WTC11 (cell line): ENCODE measurements around the gene PDLIM1. TPM values are rescaled to one million over a fixed set of nuclear protein-coding genes. Genes with fewer than 3 reads are reported as not detected.

Source experiments
- ATAC-seq: fragments of 200-7000 bp; cut with Tn5 transposase; 2 replicates; pipeline ENCODE4 v1.10.0; 2021; ENCODE audit warnings: mild to moderate bottlenecking, moderate library complexity
- CTCF ChIA-PET: fragments of 300-600 bp; sonication (Branson Sonifier 250); formaldehyde crosslinking; loops from one replicate; lab custom pipeline; 2021; ENCODE audit warnings: antibody characterized with exemption; lab: Charles Lee
- POLR2A ChIA-PET: fragments of 350-600 bp; sonication (Branson Sonifier 250); formaldehyde crosslinking; loops from one replicate; lab custom pipeline; 2021; ENCODE audit warnings: antibody characterized with exemption; lab: Charles Lee
- DNase-seq: peaks from one replicate; pipeline ENCODE4 v3.0.0; 2021; ENCODE audit warnings: low spot score
- H3K27ac Mint-ChIP-seq: 2 replicates; pipeline ENCODE4 v1.8.0; 2021; ENCODE audit warnings: mixed read lengths
- H3K27me3 Mint-ChIP-seq: 2 replicates; pipeline ENCODE4 v1.8.0; 2021; ENCODE audit warnings: low read depth, mild to moderate bottlenecking, moderate library complexity, mixed read lengths
- H3K36me3 Mint-ChIP-seq: 2 replicates; pipeline ENCODE4 v1.8.0; 2021; ENCODE audit warnings: mixed read lengths
- H3K4me1 Mint-ChIP-seq: 2 replicates; pipeline ENCODE4 v1.8.0; 2022; ENCODE audit warnings: mixed read lengths
- H3K4me3 Mint-ChIP-seq: 2 replicates; pipeline ENCODE4 v1.8.0; 2021; ENCODE audit warnings: mild to moderate bottlenecking, moderate library complexity, mixed read lengths
- H3K9me3 Mint-ChIP-seq: 2 replicates; pipeline ENCODE4 v1.8.0; 2021; ENCODE audit warnings: mixed read lengths
- ARID4B ChIP-seq: sonication (generic); formaldehyde crosslinking; IDR thresholded peaks from 2 replicates; pipeline ENCODE4 v1.8.0; 2023; ENCODE audit warnings: missing genetic modification reagents, mild to moderate bottlenecking, borderline replicate concordance
- ATF1 ChIP-seq: sonication (generic); formaldehyde crosslinking; IDR thresholded peaks from 2 replicates; pipeline ENCODE4 v1.8.1; 2023; ENCODE audit warnings: mild to moderate bottlenecking, moderate library complexity, missing genetic modification reagents
- ATF2 ChIP-seq: sonication (generic); formaldehyde crosslinking; IDR thresholded peaks from 2 replicates; pipeline ENCODE4 v1.8.1; 2022; ENCODE audit warnings: low read depth, missing genetic modification reagents, borderline replicate concordance
- CDX4 ChIP-seq: fragments of 250-450 bp; sonication (Bioruptor Pico); IDR thresholded peaks from 2 replicates; pipeline ENCODE4 v1.9.0; 2021; ENCODE audit warnings: moderate library complexity, mild to moderate bottlenecking, inconsistent platforms, borderline replicate concordance
- CREM ChIP-seq: sonication (generic); formaldehyde crosslinking; IDR thresholded peaks from 2 replicates; pipeline ENCODE4 v1.8.1; 2022; ENCODE audit warnings: mild to moderate bottlenecking, missing genetic modification reagents, moderate library complexity
- FOXJ3 ChIP-seq: sonication (generic); formaldehyde crosslinking; IDR thresholded peaks from 2 replicates; pipeline ENCODE4 v1.9.0; 2021; ENCODE audit warnings: missing genetic modification reagents, mild to moderate bottlenecking, borderline replicate concordance
- FOXK1 ChIP-seq: sonication (generic); formaldehyde crosslinking; IDR thresholded peaks from 2 replicates; pipeline ENCODE4 v1.8.0; 2022; ENCODE audit warnings: mild to moderate bottlenecking, moderate library complexity, missing genetic modification reagents
- FOXP1 ChIP-seq: sonication (generic); formaldehyde crosslinking; IDR thresholded peaks from 2 replicates; pipeline ENCODE4 v1.8.0; 2022; ENCODE audit warnings: missing genetic modification reagents, mild to moderate bottlenecking, moderate library complexity, borderline replicate concordance
- IRF2 ChIP-seq: sonication (generic); formaldehyde crosslinking; IDR thresholded peaks from 2 replicates; pipeline ENCODE4 v1.8.0; 2022; ENCODE audit warnings: low read depth, missing genetic modification reagents, borderline replicate concordance
- JAZF1 ChIP-seq: fragments of 250-450 bp; sonication (Bioruptor Pico); IDR thresholded peaks from 2 replicates; pipeline ENCODE4 v1.9.0; 2021; ENCODE audit warnings: moderate library complexity, mild to moderate bottlenecking, inconsistent platforms
- NR2C2 ChIP-seq: sonication (generic); formaldehyde crosslinking; IDR thresholded peaks from 2 replicates; pipeline ENCODE4 v1.8.0; 2022; ENCODE audit warnings: mild to moderate bottlenecking, missing genetic modification reagents
- PRRX2 ChIP-seq: fragments of 250-450 bp; sonication (Bioruptor Pico); IDR thresholded peaks from 2 replicates; pipeline ENCODE4 v1.8.0; 2021; ENCODE audit warnings: mild to moderate bottlenecking
- SMAD4 ChIP-seq: sonication (generic); formaldehyde crosslinking; IDR thresholded peaks from 2 replicates; pipeline ENCODE4 v1.8.0; 2022; ENCODE audit warnings: mild to moderate bottlenecking, missing genetic modification reagents
- SOX15 ChIP-seq: fragments of 250-450 bp; sonication (Bioruptor Pico); IDR thresholded peaks from 2 replicates; pipeline ENCODE4 v1.9.0; 2021; ENCODE audit warnings: mild to moderate bottlenecking
- ZNF416 ChIP-seq: fragments of 250-450 bp; sonication (Bioruptor Pico); IDR thresholded peaks from 2 replicates; pipeline ENCODE4 v1.9.0; 2021; ENCODE audit warnings: mild to moderate bottlenecking, inconsistent platforms
- ZNF532 ChIP-seq: fragments of 250-450 bp; sonication (Bioruptor Pico); IDR thresholded peaks from 2 replicates; pipeline ENCODE4 v1.9.0; 2021; ENCODE audit warnings: mild to moderate bottlenecking, borderline replicate concordance
- total RNA-seq: library from RNA; stranded (reverse); gene quantifications from 3 replicates; pipeline ENCODE4 v1.2.3, GENCODE V29; 2021
- TF ChIP-seq, protein P1 (sequence below): sonication (generic); formaldehyde crosslinking; IDR thresholded peaks from 2 replicates; pipeline ENCODE4 v1.8.1; 2023; ENCODE audit warnings: mild to moderate bottlenecking, missing genetic modification reagents
- TF ChIP-seq, protein P2 (sequence below): sonication (generic); formaldehyde crosslinking; IDR thresholded peaks from 2 replicates; pipeline ENCODE4 v1.8.1; 2022; ENCODE audit warnings: low read depth, mild to moderate bottlenecking, moderate library complexity, missing genetic modification reagents, borderline replicate concordance

Gene PDLIM1
- total RNA-seq, 1 experiment from 2014 or later: 223 TPM

DNA sequence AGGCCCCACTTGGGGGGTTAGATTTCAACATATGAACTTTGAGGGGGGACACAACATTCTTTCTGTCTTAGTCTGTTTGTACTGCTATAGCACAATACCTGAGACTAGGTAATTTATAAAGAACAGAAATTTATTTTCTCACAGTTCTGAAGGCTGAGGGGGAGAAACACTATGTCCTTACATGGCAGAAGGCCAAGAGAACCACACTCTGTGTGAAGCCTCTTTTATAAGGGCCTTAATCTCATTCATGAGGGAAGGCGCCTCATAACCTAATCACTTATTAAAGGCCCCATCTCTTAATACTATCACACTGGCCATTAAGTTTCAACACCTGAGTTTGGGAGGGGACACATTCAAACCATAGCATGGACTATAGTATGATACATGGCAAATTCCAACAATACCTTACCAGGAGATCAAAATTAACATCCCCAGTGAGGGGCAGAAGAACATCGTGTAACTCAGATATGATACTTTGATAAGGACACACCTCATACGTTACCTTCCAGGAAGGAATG is 9.3 kb upstream of the PDLIM1 start:
- ChIA-PET POLR2A (no interaction called here), CTCF (no interaction called here)
- Mint-ChIP-seq H3K4me3 (no peak overlapping the region), H3K27me3 (peaks cover 19% of the 10 kb centered on the region), H3K4me1 (peaks cover 14% of the 10 kb centered on the region), H3K9me3 (no peaks in the 10 kb centered on the region), H3K36me3 (no peaks in the 10 kb centered on the region), H3K27ac (no peak overlapping the region)
- DNase-seq (no peak), ATAC-seq (no peak)
- TF ChIP-seq PRRX2 (CRISPR knock-in tag): no peak
- TF ChIP-seq ZNF532: no peak
- no peak for TF ChIP-seq SMAD4 (CRISPR knock-in tag)
- TF ChIP-seq FOXP1 (CRISPR knock-in tag): no peak

DNA sequence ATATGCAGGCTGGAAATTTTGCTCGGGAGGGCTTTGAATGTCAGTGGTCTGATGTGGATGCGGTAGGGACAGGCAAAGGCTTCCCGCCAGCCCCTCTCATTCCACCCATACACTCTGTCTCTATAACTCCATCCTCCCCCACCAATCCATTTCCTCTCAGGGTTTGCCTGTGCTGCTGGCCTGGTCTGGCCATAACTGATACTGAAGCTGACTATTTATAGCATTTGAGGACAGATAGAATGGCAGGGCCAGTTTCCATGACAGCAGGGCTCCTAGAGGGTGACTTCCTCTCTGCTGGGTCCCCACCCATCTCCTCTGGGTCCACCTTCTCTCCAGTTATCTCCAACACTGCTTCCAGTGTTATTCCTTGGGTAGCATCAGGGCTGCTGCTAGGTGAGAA is 6.6 kb upstream of the PDLIM1 start:
- POLR2A ChIA-PET: no interaction called here
- CTCF ChIA-PET: no interaction called here
- H3K27ac Mint-ChIP-seq: no peak overlapping the region
- H3K9me3 Mint-ChIP-seq: no peaks in the 10 kb centered on the region
- no peak for DNase-seq
- peaks cover 46% of the 10 kb centered on the region for H3K27me3 Mint-ChIP-seq
- no peak for ATAC-seq
- no peaks in the 10 kb centered on the region for H3K36me3 Mint-ChIP-seq
- no peak overlapping the region for H3K4me3 Mint-ChIP-seq
- H3K4me1 Mint-ChIP-seq: peaks cover 30% of the 10 kb centered on the region
- TF ChIP-seq ARID4B (CRISPR knock-in tag) (no peak), FOXJ3 (no peak), CDX4 (CRISPR knock-in tag) (no peak), ZNF416 (CRISPR knock-in tag) (no peak), IRF2 (CRISPR knock-in tag) (no peak), JAZF1 (CRISPR knock-in tag) (no peak), SOX15 (CRISPR knock-in tag) (no peak), NR2C2 (CRISPR knock-in tag) (no peak), FOXK1 (CRISPR knock-in tag) (no peak), CREM (CRISPR knock-in tag) (no peak), ATF1 (CRISPR knock-in tag) (no peak), PRRX2 (CRISPR knock-in tag) (no peak), ATF2 (CRISPR knock-in tag) (no peak)
- TF ChIP-seq, protein P1, sequence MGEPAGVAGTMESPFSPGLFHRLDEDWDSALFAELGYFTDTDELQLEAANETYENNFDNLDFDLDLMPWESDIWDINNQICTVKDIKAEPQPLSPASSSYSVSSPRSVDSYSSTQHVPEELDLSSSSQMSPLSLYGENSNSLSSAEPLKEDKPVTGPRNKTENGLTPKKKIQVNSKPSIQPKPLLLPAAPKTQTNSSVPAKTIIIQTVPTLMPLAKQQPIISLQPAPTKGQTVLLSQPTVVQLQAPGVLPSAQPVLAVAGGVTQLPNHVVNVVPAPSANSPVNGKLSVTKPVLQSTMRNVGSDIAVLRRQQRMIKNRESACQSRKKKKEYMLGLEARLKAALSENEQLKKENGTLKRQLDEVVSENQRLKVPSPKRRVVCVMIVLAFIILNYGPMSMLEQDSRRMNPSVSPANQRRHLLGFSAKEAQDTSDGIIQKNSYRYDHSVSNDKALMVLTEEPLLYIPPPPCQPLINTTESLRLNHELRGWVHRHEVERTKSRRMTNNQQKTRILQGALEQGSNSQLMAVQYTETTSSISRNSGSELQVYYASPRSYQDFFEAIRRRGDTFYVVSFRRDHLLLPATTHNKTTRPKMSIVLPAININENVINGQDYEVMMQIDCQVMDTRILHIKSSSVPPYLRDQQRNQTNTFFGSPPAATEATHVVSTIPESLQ (CRISPR knock-in tag): no peak
- TF ChIP-seq, protein P2, sequence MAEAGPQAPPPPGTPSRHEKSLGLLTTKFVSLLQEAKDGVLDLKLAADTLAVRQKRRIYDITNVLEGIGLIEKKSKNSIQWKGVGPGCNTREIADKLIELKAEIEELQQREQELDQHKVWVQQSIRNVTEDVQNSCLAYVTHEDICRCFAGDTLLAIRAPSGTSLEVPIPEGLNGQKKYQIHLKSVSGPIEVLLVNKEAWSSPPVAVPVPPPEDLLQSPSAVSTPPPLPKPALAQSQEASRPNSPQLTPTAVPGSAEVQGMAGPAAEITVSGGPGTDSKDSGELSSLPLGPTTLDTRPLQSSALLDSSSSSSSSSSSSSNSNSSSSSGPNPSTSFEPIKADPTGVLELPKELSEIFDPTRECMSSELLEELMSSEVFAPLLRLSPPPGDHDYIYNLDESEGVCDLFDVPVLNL (CRISPR knock-in tag): no peak
